GM23338 (cell line): ENCODE results near the gene PXK. TPM values are rescaled to one million over a fixed set of nuclear protein-coding genes. Genes with fewer than 3 reads are reported as not detected.

ENCODE experiments used
- ATAC-seq: fragments of 200-7000 bp; cut with Tn5 transposase; 3 replicates; pipeline ENCODE4 v1.9.1; 2020
- DNase-seq: peaks from one replicate; pipeline ENCODE4 v3.0.0-alpha.2; 2015; ENCODE audit warnings: low spot score
- H2AFZ ChIP-seq: fragments of 200-600 bp; sonication (generic); 2 replicates; pipeline ENCODE4 v1.8.0; 2016; ENCODE audit warnings: antibody characterized with exemption, mild to moderate bottlenecking, moderate library complexity
- H3F3A ChIP-seq: fragments of 200-600 bp; sonication (generic); replicated peaks from 2 replicates; pipeline ENCODE4 v1.8.0; 2017; ENCODE audit warnings: antibody characterized with exemption, mixed run types, low read depth
- H3K27ac ChIP-seq: fragments of 200-600 bp; sonication (generic); 2 replicates; pipeline ENCODE4 v1.6.1; 2016; ENCODE audit warnings: low read depth
- H3K27me3 ChIP-seq: fragments of 200-600 bp; sonication (generic); 2 replicates; pipeline ENCODE4 v1.8.0; 2016; ENCODE audit warnings: mild to moderate bottlenecking, mixed run types, moderate library complexity; ENCODE audit not compliant: insufficient read depth
- H3K36me3 ChIP-seq: fragments of 200-600 bp; sonication (generic); 2 replicates; pipeline ENCODE4 v1.8.0; 2016; ENCODE audit warnings: mild to moderate bottlenecking; ENCODE audit not compliant: insufficient read depth
- H3K4me1 ChIP-seq: fragments of 200-600 bp; sonication (generic); 2 replicates; pipeline ENCODE4 v1.8.0; 2016; ENCODE audit warnings: mild to moderate bottlenecking, moderate library complexity; ENCODE audit not compliant: insufficient read depth
- H3K4me2 ChIP-seq: fragments of 200-600 bp; sonication (generic); 2 replicates; pipeline ENCODE4 v1.7.1; 2017; ENCODE audit warnings: mixed run types
- H3K4me3 ChIP-seq: fragments of 200-600 bp; sonication (generic); 2 replicates; pipeline ENCODE4 v1.6.1; 2016; ENCODE audit warnings: mixed run types
- H3K79me2 ChIP-seq: fragments of 200-600 bp; sonication (generic); replicated peaks from 2 replicates; pipeline ENCODE4 v1.8.0; 2017; ENCODE audit warnings: mild to moderate bottlenecking; ENCODE audit not compliant: insufficient read depth
- H3K9me2 ChIP-seq: fragments of 200-600 bp; sonication (generic); 2 replicates; pipeline ENCODE4 v1.8.0; 2017; ENCODE audit not compliant: insufficient read depth
- H4K20me1 ChIP-seq: fragments of 200-600 bp; sonication (generic); replicated peaks from 2 replicates; pipeline ENCODE4 v1.8.0; 2017; ENCODE audit warnings: mild to moderate bottlenecking; ENCODE audit not compliant: insufficient read depth
- H3K27ac Mint-ChIP-seq: 2 replicates; pipeline ENCODE4 v1.8.0; 2020; ENCODE audit warnings: inconsistent platforms, mild to moderate bottlenecking, moderate library complexity, mixed read lengths
- H3K27me3 Mint-ChIP-seq: 3 replicates; pipeline ENCODE4 v1.8.0; 2022; ENCODE audit warnings: low read depth, mild to moderate bottlenecking, moderate library complexity, mixed read lengths, inconsistent platforms; ENCODE audit not compliant: insufficient read depth, poor library complexity
- H3K36me3 Mint-ChIP-seq: 3 replicates; pipeline ENCODE4 v1.8.0; 2021; ENCODE audit warnings: low read depth, mild to moderate bottlenecking, inconsistent platforms, moderate library complexity, mixed read lengths
- H3K4me1 Mint-ChIP-seq: 3 replicates; pipeline ENCODE4 v1.8.0; 2020; ENCODE audit warnings: mild to moderate bottlenecking, inconsistent platforms, mixed read lengths
- H3K4me3 Mint-ChIP-seq: 3 replicates; pipeline ENCODE4 v1.8.0; 2021; ENCODE audit warnings: moderate library complexity, mild to moderate bottlenecking, inconsistent platforms, mixed read lengths
- H3K9me3 Mint-ChIP-seq: 3 replicates; pipeline ENCODE4 v1.8.0; 2020; ENCODE audit warnings: moderate library complexity, mild to moderate bottlenecking, inconsistent platforms, mixed read lengths
- CREB1 ChIP-seq: fragments of 250-450 bp; sonication (Bioruptor Pico); IDR thresholded peaks from 2 replicates; pipeline ENCODE4 v1.5.0; 2020; ENCODE audit warnings: low read depth, mild to moderate bottlenecking, moderate library complexity
- CTCF ChIP-seq, 2 experiments: fragments of 200-600 bp in 1 of 2; sonication (generic) in 1 of 2; conservative IDR thresholded peaks; 2 replicates each; pipeline versions ENCODE4 v1.5.1 to v1.6.1; 2016 to 2017; ENCODE audit warnings: antibody characterized with exemption in 2 of 2, low read depth in 2 of 2, mild to moderate bottlenecking in 2 of 2, moderate library complexity in 1 of 2
- EZH2 ChIP-seq: fragments of 200-600 bp; sonication (generic); IDR thresholded peaks from one replicate; pipeline ENCODE4 v1.8.0; 2017; ENCODE audit warnings: antibody characterized with exemption, mild to moderate bottlenecking, low read depth; ENCODE audit not compliant: unreplicated experiment
- EZH2phosphoT487 ChIP-seq: fragments of 200-600 bp; sonication (generic); IDR thresholded peaks from one replicate; pipeline ENCODE4 v1.8.1; 2018; ENCODE audit warnings: antibody characterized with exemption; ENCODE audit not compliant: unreplicated experiment
- JUNB ChIP-seq: IDR thresholded peaks from one replicate; pipeline ENCODE4 v1.6.1; 2016; ENCODE audit warnings: antibody characterized with exemption; ENCODE audit not compliant: unreplicated experiment
- NANOG ChIP-seq: IDR thresholded peaks from 2 replicates; pipeline ENCODE4 v1.6.1; 2016; ENCODE audit warnings: antibody characterized with exemption, borderline replicate concordance
- POLR2AphosphoS5 ChIP-seq: IDR thresholded peaks from 2 replicates; pipeline ENCODE4 v1.6.1; 2016; ENCODE audit warnings: antibody characterized with exemption, low read depth
- REST ChIP-seq: IDR thresholded peaks from one replicate; pipeline ENCODE4 v1.6.1; 2018; ENCODE audit warnings: antibody characterized with exemption; ENCODE audit not compliant: unreplicated experiment
- ZNF114 ChIP-seq: fragments of 250-450 bp; sonication (Bioruptor Pico); IDR thresholded peaks from 2 replicates; pipeline ENCODE4 v1.5.0; 2020; ENCODE audit warnings: mild to moderate bottlenecking, moderate library complexity
- ZNF331 ChIP-seq: fragments of 250-450 bp; sonication (Bioruptor Pico); IDR thresholded peaks from 2 replicates; pipeline ENCODE4 v1.5.0; 2020; ENCODE audit warnings: low read depth, mild to moderate bottlenecking, moderate library complexity
- polyA plus RNA-seq: library from polyadenylated mRNA; unstranded; fragments of >200 nt; fragmentation: Nextera tagmentation; extraction: Ambion mirVana; gene quantifications from 2 replicates; pipeline ENCODE4 v1.2.1, GENCODE V29; 2016
- total RNA-seq: library from RNA; depleted of rRNA; stranded (reverse); fragments of >200 nt; shearing (Covaris generic); gene quantifications from 2 replicates; pipeline ENCODE4 v1.2.3, GENCODE V29; 2014
- TF ChIP-seq, protein P1 (sequence below): IDR thresholded peaks from 2 replicates; pipeline ENCODE4 v1.6.1; 2016; ENCODE audit warnings: antibody characterized with exemption

PXK gene
- total and polyA plus RNA-seq, 2 experiments from 2014 or later: 6.4 to 6.5 TPM

- TF ChIP-seq REST: no peak
- no peak for TF ChIP-seq ZNF114 (CRISPR knock-in tag)
- TF ChIP-seq JUNB: no peak
- TF ChIP-seq CTCF (conservative IDR thresholded peaks at IDR 0.05; ENCODE audit: low read depth in 2 of 2): no peak
- no peak for TF ChIP-seq NANOG
- TF ChIP-seq ZNF331: no peak
- TF ChIP-seq, protein P1, sequence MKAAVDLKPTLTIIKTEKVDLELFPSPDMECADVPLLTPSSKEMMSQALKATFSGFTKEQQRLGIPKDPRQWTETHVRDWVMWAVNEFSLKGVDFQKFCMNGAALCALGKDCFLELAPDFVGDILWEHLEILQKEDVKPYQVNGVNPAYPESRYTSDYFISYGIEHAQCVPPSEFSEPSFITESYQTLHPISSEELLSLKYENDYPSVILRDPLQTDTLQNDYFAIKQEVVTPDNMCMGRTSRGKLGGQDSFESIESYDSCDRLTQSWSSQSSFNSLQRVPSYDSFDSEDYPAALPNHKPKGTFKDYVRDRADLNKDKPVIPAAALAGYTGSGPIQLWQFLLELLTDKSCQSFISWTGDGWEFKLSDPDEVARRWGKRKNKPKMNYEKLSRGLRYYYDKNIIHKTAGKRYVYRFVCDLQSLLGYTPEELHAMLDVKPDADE: no peak
- no peak for TF ChIP-seq CREB1 (CRISPR knock-in tag)
- no peak for TF ChIP-seq POLR2AphosphoS5
Observed at GRCh38 chr3:58341376-58341775, 8.7 kb downstream of the PXK start (continued).

DNA sequence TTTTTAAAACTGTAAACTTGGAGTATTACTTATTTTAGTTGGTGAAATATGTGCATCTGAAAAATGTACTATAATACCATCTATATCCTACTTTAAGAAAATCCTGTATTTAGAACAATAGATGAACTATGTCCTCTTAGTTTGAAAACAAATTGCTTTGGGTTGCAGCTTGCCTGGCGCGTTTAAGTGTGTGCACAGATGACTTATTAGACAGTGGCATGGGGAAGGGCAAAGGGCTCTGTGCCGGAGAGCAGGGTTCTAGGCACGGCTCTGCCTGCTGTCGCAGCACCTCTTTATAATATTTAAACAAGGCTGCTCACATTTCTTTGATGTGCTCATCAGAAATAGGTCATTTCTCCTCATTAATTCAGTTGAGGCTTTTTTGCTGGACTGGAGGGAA lies 10.0 kb downstream of the PXK start:
- H3K27ac ChIP-seq: no peak overlapping the region
- Mint-ChIP-seq H3K27me3 (no peaks in the 10 kb centered on the region), H3K27ac (no peak overlapping the region), H3K4me1 (no peaks in the 10 kb centered on the region), H3K9me3 (no peaks in the 10 kb centered on the region), H3K36me3 (no peaks in the 10 kb centered on the region), H3K4me3 (no peak overlapping the region)
- no peaks in the 10 kb centered on the region for H3K36me3 ChIP-seq
- no peaks in the 10 kb centered on the region for H3F3A ChIP-seq
- no peak for ATAC-seq
- no peak overlapping the region for H3K4me3 ChIP-seq
- no peak overlapping the region for H3K4me2 ChIP-seq
- H3K4me1 ChIP-seq: no peaks in the 10 kb centered on the region
- H4K20me1 ChIP-seq: no peaks in the 10 kb centered on the region
- DNase-seq: no peak
- no peaks in the 10 kb centered on the region for H3K9me2 ChIP-seq
- no peak overlapping the region for H2AFZ ChIP-seq
- H3K79me2 ChIP-seq: no peaks in the 10 kb centered on the region
- H3K27me3 ChIP-seq: no peaks in the 10 kb centered on the region
- TF ChIP-seq, protein P1: no peak
- TF ChIP-seq EZH2: no peak
- TF ChIP-seq CTCF (conservative IDR thresholded peaks at IDR 0.05; ENCODE audit: low read depth in 2 of 2): no peak
- no peak for TF ChIP-seq JUNB
- no peak for TF ChIP-seq CREB1 (CRISPR knock-in tag)
- no peak for TF ChIP-seq REST
- no peak for TF ChIP-seq EZH2phosphoT487
- no peak for TF ChIP-seq ZNF331
- TF ChIP-seq POLR2AphosphoS5: no peak
- TF ChIP-seq NANOG: no peak
